Measurements from ENCODE around the gene COPG1.
"Not testable (repeated sequence)": the region's sequence is repeated elsewhere in the genome, so short reads cannot be mapped to it uniquely, and the experiment has no call there.

Gene COPG1

GRCh38 chr3:129249284-129250065 lies at the start of gene COPG1:
Gene COPG1 (plus strand): TSS chr3:129249606. CDS start chr3:129249710, 104 bp downstream.
- Histone ChIP-seq H3K27ac (ENCODE audit: low read length) (no peak within 1 kb of the TSS), H3K4me1 (ENCODE audit: control insufficient read depth, insufficient read depth, low read length) (no peaks in the 10 kb centered on the region), H3K9me3 (ENCODE audit: control insufficient read depth, insufficient read depth, low read length) (no peaks in the 10 kb centered on the region), H3K4me3 (ENCODE audit: low read length) (peak within 1 kb of the TSS; percentile 82), H3K36me3 (ENCODE audit: control insufficient read depth, insufficient read depth, low read length) (peaks cover 10% of the 10 kb centered on the region; the same call in 1 of the 2 replicates), H3K27me3 (ENCODE audit: control insufficient read depth, insufficient read depth, low read length) (no peaks in the 10 kb centered on the region)
- DNase-seq (ENCODE audit: low read depth, low spot score) = peak; percentile 88
- no CpG with 5 or more reads among the region's 48 CpGs for WGBS (ENCODE audit: insufficient coverage, insufficient read length)

- no peak overlapping the region for H3K4me3 ChIP-seq (ENCODE audit: low read length)
- DNase-seq (ENCODE audit: low read depth, low spot score) = no peak
- no peaks in the 10 kb centered on the region for H3K9me3 ChIP-seq (ENCODE audit: control insufficient read depth, insufficient read depth, low read length)
- H3K27me3 ChIP-seq (ENCODE audit: control insufficient read depth, insufficient read depth, low read length) = no peaks in the 10 kb centered on the region
- WGBS (ENCODE audit: insufficient coverage, insufficient read length) = no CpG with 5 or more reads among the region's 2 CpGs
- no peaks in the 10 kb centered on the region for H3K36me3 ChIP-seq (ENCODE audit: control insufficient read depth, insufficient read depth, low read length)
- H3K4me1 ChIP-seq (ENCODE audit: control insufficient read depth, insufficient read depth, low read length) = no peaks in the 10 kb centered on the region
- no peak overlapping the region for H3K27ac ChIP-seq (ENCODE audit: low read length)
These were observed 44.9 kb upstream of the COPG1 start for GRCh38 chr3:129204473-129204872.

- WGBS (ENCODE audit: insufficient coverage, insufficient read length) = no CpG with 5 or more reads among the region's 8 CpGs
- no peak for DNase-seq (ENCODE audit: low read depth, low spot score)
These were observed 44.1 kb upstream of the COPG1 start for GRCh38 chr3:129205109-129205832.

GRCh38 chr3:129207479-129207878 lies 41.9 kb upstream of the COPG1 start:
- no peaks in the 10 kb centered on the region for H3K4me1 ChIP-seq (ENCODE audit: control insufficient read depth, insufficient read depth, low read length)
- no peak for DNase-seq (ENCODE audit: low read depth, low spot score)
- no peaks in the 10 kb centered on the region for H3K9me3 ChIP-seq (ENCODE audit: control insufficient read depth, insufficient read depth, low read length)
- no CpG with 5 or more reads among the region's 4 CpGs for WGBS (ENCODE audit: insufficient coverage, insufficient read length)
- H3K4me3 ChIP-seq (ENCODE audit: low read length) = no peak overlapping the region
- H3K36me3 ChIP-seq (ENCODE audit: control insufficient read depth, insufficient read depth, low read length) = no peaks in the 10 kb centered on the region
- no peaks in the 10 kb centered on the region for H3K27me3 ChIP-seq (ENCODE audit: control insufficient read depth, insufficient read depth, low read length)
- no peak overlapping the region for H3K27ac ChIP-seq (ENCODE audit: low read length)

More at GRCh38 chr3:129205109-129205832, 44.1 kb upstream of the COPG1 start:
- no peaks in the 10 kb centered on the region for H3K36me3 ChIP-seq (ENCODE audit: control insufficient read depth, insufficient read depth, low read length)
- no peak overlapping the region for H3K4me3 ChIP-seq (ENCODE audit: low read length)
- no peaks in the 10 kb centered on the region for H3K4me1 ChIP-seq (ENCODE audit: control insufficient read depth, insufficient read depth, low read length)
- no peak overlapping the region for H3K27ac ChIP-seq (ENCODE audit: low read length)
- H3K9me3 ChIP-seq (ENCODE audit: control insufficient read depth, insufficient read depth, low read length) = no peaks in the 10 kb centered on the region
- H3K27me3 ChIP-seq (ENCODE audit: control insufficient read depth, insufficient read depth, low read length) = no peaks in the 10 kb centered on the region

- Histone ChIP-seq H3K27ac (ENCODE audit: low read length) (no peak overlapping the region), H3K4me3 (ENCODE audit: low read length) (no peak overlapping the region), H3K36me3 (ENCODE audit: control insufficient read depth, insufficient read depth, low read length) (no peaks in the 10 kb centered on the region), H3K4me1 (ENCODE audit: control insufficient read depth, insufficient read depth, low read length) (no peaks in the 10 kb centered on the region), H3K9me3 (ENCODE audit: control insufficient read depth, insufficient read depth, low read length) (no peaks in the 10 kb centered on the region), H3K27me3 (ENCODE audit: control insufficient read depth, insufficient read depth, low read length) (no peaks in the 10 kb centered on the region)
- no peak for DNase-seq (ENCODE audit: low read depth, low spot score)
- WGBS (ENCODE audit: insufficient coverage, insufficient read length) = no CpG with 5 or more reads among the region's 1 CpG
These were observed 38.1 kb upstream of the COPG1 start for GRCh38 chr3:129211345-129211744.

GRCh38 chr3:129211772-129212171 lies 37.6 kb upstream of the COPG1 start:
- H3K36me3 ChIP-seq (ENCODE audit: control insufficient read depth, insufficient read depth, low read length) = no peaks in the 10 kb centered on the region
- no peaks in the 10 kb centered on the region for H3K27me3 ChIP-seq (ENCODE audit: control insufficient read depth, insufficient read depth, low read length)
- H3K4me3 ChIP-seq (ENCODE audit: low read length) = no peak overlapping the region
- no peaks in the 10 kb centered on the region for H3K4me1 ChIP-seq (ENCODE audit: control insufficient read depth, insufficient read depth, low read length)
- H3K27ac ChIP-seq (ENCODE audit: low read length) = no peak overlapping the region
- H3K9me3 ChIP-seq (ENCODE audit: control insufficient read depth, insufficient read depth, low read length) = no peaks in the 10 kb centered on the region
- WGBS (ENCODE audit: insufficient coverage, insufficient read length) = no CpG with 5 or more reads among the region's 6 CpGs
- no peak for DNase-seq (ENCODE audit: low read depth, low spot score)

- no peaks in the 10 kb centered on the region for H3K4me1 ChIP-seq (ENCODE audit: control insufficient read depth, insufficient read depth, low read length)
- no peaks in the 10 kb centered on the region for H3K36me3 ChIP-seq (ENCODE audit: control insufficient read depth, insufficient read depth, low read length)
- no peaks in the 10 kb centered on the region for H3K27me3 ChIP-seq (ENCODE audit: control insufficient read depth, insufficient read depth, low read length)
- H3K4me3 ChIP-seq (ENCODE audit: low read length) = no peak overlapping the region
- H3K27ac ChIP-seq (ENCODE audit: low read length) = no peak overlapping the region
- DNase-seq (ENCODE audit: low read depth, low spot score) = no peak
- WGBS (ENCODE audit: insufficient coverage, insufficient read length) = no CpG with 5 or more reads among the region's 5 CpGs
- no peaks in the 10 kb centered on the region for H3K9me3 ChIP-seq (ENCODE audit: control insufficient read depth, insufficient read depth, low read length)
These were observed 36.2 kb upstream of the COPG1 start for GRCh38 chr3:129213238-129213637.

- Histone ChIP-seq H3K27ac (ENCODE audit: low read length) (no peak overlapping the region), H3K4me3 (ENCODE audit: low read length) (no peak overlapping the region), H3K9me3 (ENCODE audit: control insufficient read depth, insufficient read depth, low read length) (no peaks in the 10 kb centered on the region), H3K27me3 (ENCODE audit: control insufficient read depth, insufficient read depth, low read length) (no peaks in the 10 kb centered on the region), H3K4me1 (ENCODE audit: control insufficient read depth, insufficient read depth, low read length) (no peaks in the 10 kb centered on the region), H3K36me3 (ENCODE audit: control insufficient read depth, insufficient read depth, low read length) (no peaks in the 10 kb centered on the region)
- DNase-seq (ENCODE audit: low read depth, low spot score) = no peak
- WGBS (ENCODE audit: insufficient coverage, insufficient read length) = no CpG with 5 or more reads among the region's 2 CpGs
These were observed 30.7 kb upstream of the COPG1 start for GRCh38 chr3:129218742-129219141.

- H3K4me3 ChIP-seq (ENCODE audit: low read length); H3K36me3 ChIP-seq (ENCODE audit: control insufficient read depth, insufficient read depth, low read length); H3K9me3 ChIP-seq (ENCODE audit: control insufficient read depth, insufficient read depth, low read length); DNase-seq (ENCODE audit: low read depth, low spot score); H3K27ac ChIP-seq (ENCODE audit: low read length); H3K27me3 ChIP-seq (ENCODE audit: control insufficient read depth, insufficient read depth, low read length); H3K4me1 ChIP-seq (ENCODE audit: control insufficient read depth, insufficient read depth, low read length): not testable (repeated sequence)
- no CpG with 5 or more reads among the region's 1 CpG for WGBS (ENCODE audit: insufficient coverage, insufficient read length)
These were observed 25.0 kb upstream of the COPG1 start for GRCh38 chr3:129224387-129224786.

GRCh38 chr3:129224984-129225393 lies 24.4 kb upstream of the COPG1 start:
- H3K27me3 ChIP-seq (ENCODE audit: control insufficient read depth, insufficient read depth, low read length) = no peaks in the 10 kb centered on the region
- no peak for DNase-seq (ENCODE audit: low read depth, low spot score)
- peaks cover 4% of the 10 kb centered on the region for H3K4me1 ChIP-seq (ENCODE audit: control insufficient read depth, insufficient read depth, low read length)
- H3K9me3 ChIP-seq (ENCODE audit: control insufficient read depth, insufficient read depth, low read length) = no peaks in the 10 kb centered on the region
- no peak overlapping the region for H3K4me3 ChIP-seq (ENCODE audit: low read length)
- no CpG with 5 or more reads among the region's 9 CpGs for WGBS (ENCODE audit: insufficient coverage, insufficient read length)
- no peaks in the 10 kb centered on the region for H3K36me3 ChIP-seq (ENCODE audit: control insufficient read depth, insufficient read depth, low read length)
- H3K27ac ChIP-seq (ENCODE audit: low read length) = no peak overlapping the region
